Fibroblast of peridontal ligament (primary cell): Measurements from ENCODE around the gene CPXM2.
A peak's percentile ranks its signal among the peaks of the same experiment; 100 is the strongest.
"Not testable (repeated sequence)": the region's sequence is repeated elsewhere in the genome, so short reads cannot be mapped to it uniquely, and the experiment has no call there.

ENCODE experiments used
- DNase-seq: peaks from one replicate; pipeline ENCODE4 v3.0.0-alpha.2; 2010; ENCODE audit errors: extremely low read depth

CPXM2 gene

DNA sequence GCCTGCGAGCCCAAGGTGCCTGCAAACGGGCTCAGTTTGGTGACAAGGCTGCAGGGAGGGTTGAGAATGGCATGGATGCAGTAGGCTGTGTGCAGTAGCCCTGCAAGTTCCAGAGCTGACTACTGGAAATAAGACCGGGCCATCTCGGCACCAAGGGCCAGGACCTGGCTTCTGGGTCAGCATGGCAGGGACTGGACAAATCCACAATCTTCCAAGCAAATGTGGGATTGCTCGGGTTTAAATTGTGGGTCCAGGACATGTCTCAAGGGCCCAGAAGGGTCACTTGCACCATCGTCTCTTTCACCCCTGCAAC is 147.4 kb downstream of the CPXM2 start:
- no peak for DNase-seq

DNA sequence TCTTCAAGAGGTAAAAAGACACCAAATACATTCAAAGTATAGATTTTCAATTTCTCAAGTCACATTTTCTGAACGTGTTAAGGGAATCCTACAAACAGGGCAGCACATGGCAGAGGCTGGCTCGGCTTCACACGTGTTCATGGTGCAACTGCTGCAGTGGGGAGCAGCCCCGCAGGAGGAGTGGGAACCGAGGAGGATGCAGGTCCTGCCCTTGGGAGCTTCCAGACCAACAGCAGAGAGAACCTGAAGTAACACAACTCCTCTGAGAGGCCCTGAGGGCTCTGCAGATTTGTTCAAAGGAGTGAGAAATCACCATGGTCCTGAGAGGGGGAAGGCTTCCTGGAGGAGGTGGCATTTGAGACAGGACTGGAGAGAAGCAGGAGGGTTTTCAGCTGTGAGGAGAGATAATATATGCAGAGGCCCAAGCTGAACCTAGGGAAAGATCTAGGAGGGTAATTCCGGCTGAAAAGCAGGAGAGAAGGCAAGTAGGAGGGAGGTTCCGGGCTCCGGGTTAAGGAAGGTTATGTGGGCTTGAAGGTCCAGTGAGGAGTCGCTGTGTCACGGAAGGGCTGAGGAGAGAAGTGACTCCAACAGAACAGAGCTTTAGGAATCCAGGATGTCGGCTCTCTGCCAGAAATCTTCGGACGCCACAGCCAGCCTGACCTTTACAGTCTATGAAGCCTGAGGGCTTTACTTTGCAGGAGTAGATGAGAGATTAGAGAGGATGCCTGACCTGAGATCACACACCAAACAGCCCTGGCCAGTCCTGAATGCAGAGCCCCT is 148.0 kb downstream of the CPXM2 start:
- peak; percentile 5 for DNase-seq

DNA sequence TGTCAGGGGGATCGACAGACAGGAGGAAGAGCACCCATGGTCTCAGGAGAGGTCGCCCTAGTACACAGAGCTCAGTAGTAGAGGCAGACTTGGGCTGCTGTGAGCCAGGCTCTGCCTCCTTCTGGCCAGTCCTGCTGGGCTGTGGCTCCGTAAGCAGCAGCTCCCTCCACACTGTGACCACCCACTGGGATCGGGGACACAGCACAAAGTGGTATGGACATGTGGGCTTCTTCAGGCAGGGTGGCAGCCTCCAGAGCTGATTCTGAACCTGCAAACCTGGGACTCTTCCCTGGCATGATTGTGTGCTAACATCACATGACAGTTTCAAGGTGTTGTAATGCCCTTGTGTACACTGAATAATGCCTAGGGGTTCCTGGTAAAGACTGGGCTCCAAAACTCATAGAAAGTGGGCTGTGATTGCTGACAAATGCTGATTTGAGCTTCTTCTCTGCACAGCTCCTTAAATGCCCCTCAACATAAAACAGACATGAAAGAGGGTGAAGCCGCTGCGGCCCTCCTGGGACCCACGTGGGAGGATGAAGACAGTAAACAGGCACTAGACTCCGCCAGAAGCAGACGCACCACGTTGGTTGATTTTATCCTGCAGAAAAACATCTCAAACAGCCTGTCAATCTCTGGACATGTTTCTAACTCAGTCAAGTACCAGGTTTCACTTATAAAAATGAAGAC is 148.7 kb downstream of the CPXM2 start:
- DNase-seq = no peak

DNA sequence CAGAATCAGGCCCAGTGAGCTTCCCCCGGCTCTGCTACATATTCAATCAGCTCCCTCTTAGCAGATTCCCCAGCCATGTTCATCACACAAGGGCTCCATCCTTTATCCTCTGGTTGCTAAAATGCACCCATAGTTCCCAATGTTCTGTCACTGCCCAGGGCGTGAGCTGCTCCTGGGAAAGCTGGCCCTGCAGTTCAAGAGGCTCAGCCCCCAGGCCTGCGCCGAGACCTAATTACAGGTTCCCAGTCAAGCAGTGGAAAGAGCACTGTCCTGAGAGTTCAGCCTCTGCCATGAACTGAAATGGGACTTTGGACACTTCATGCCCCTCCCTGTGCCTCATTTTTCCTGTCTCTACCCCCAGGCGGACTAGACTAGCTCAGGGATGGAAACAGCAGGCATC is 149.9 kb downstream of the CPXM2 start:
- no peak for DNase-seq

DNA sequence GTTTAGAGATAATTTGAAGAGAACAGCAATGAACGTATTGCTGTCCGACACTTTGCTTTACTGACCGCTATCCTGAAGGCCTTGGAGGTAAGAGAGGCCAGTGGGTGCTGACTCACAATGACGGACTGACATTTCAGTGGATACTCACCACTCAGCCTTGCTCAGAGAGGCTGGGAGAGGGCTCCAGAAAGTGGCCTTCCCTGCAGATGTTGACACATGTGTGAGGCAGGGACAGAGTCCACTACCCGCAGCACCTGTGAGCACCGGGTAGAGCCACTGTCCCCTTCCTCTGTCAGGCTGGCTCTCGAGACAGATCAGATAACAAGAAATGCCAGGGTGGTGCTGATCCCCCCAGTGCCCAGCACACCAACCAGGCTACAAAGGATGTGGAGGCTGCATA is 150.5 kb downstream of the CPXM2 start:
- DNase-seq = no peak

DNA sequence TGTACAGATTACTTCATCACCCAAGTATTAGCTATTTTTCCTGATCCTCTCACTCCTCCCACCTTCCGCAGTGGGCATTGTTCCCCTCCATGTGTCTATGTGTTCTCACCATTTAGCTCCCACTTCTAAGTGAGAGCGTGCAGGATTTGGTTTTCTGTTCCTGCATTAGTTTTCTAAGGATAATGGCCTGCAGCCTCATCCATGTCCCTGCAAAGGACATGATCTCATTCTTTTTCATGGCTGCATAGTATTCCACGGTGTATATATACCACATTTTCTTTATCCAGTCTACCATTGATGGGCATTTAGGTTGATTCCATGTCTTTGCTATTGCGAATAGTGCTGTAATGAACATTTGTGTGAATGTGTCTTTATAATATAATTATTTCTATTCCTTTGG is 154.7 kb downstream of the CPXM2 start:
- not testable (repeated sequence) for DNase-seq

DNA sequence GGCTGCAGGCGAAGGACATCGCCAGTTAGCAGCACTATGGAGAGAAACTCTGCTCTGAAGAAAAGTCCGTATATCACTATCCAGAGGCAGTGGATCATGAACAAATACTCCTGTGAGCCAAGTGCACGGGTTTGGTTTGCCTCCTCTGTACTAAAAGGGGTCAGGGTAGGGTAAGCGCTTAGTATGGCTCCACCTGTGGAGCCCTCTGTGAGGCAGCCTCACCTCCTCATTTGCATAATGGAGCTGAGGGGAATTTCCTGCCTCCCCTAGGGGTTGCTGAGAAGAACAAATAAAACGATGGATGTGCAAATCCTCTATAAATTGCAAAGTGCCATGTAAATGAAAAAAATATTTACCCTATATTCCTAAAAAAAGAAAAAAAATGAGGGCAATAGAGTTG is 162.1 kb downstream of the CPXM2 start:
- DNase-seq = no peak

DNA sequence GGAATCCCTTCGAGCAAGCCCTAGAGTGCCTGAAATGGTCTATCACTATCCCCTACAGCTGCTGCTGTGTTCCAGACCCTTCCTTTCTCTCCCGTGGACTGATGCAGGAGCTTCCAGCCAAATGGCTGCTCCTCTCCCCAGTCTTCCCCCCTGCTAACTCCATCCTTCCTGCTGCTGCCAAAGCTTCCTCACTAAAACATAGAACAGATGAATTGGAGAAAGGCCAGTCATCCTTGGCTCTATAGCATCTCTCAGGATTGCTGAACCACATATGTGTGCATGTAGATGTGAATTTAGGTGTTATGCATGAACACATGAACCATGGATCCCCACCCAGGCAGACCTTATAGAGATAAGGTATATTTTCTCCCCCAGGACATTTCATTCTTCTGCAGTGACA is 164.8 kb downstream of the CPXM2 start:
- DNase-seq = no peak

DNA sequence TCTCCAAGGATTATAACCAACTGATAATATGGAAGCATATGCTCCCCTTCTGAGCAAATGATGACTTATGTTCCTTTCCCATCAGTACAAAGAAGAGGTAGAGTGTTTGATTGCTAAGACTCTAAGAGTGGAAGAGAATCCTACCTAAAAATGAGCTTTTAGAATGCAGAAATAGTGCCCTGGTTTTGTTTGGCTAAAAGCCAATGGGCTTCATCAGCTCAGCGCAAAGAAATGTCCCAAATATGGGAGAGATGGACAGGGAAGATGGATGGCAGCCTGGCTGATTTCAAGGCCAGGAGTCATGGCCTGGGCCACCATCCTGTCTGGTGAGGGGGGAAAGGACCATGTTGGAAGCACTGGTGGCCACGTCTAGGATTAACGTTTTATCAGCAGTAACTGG is 165.2 kb downstream of the CPXM2 start:
- no peak for DNase-seq

DNA sequence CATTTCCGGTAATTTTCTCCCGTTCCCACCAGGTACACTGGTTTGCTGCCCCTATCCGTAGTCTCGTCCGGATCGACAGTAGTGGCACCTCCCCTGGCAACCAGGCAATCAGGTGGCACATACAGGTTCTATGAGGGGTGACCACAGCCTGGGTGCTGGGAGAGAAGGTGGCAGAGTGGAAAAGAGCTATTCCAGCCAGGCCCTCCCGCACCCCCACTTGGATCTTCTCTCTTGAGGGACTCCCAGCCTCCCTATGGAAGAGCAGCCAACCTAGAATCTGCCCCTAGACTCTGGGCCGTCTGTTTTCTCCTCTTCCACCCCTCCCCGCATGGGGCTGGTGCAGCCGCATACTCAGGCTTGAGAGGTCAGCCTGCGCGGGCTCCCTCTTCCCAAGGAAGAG is 166.9 kb downstream of the CPXM2 start:
- DNase-seq = no peak

DNA sequence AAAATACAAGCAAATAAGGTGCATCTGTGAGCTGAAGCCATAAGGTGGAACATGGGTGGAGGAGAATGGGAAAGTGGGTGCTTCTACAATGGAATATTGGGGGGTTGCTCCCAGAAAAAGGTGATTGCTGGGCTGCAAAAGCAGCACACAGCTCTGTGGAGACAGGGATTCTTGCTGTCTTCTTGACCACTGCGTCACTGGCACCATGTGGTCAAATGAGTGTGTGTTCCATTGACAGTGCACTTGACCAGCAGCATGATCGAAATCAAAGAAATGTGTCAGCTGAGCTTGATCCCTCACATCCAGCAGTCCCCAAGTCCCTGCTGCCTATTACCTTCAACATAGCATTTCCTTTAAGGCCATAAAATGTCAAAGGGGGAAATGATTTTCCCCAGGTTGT is 169.3 kb downstream of the CPXM2 start:
- DNase-seq = no peak

DNA sequence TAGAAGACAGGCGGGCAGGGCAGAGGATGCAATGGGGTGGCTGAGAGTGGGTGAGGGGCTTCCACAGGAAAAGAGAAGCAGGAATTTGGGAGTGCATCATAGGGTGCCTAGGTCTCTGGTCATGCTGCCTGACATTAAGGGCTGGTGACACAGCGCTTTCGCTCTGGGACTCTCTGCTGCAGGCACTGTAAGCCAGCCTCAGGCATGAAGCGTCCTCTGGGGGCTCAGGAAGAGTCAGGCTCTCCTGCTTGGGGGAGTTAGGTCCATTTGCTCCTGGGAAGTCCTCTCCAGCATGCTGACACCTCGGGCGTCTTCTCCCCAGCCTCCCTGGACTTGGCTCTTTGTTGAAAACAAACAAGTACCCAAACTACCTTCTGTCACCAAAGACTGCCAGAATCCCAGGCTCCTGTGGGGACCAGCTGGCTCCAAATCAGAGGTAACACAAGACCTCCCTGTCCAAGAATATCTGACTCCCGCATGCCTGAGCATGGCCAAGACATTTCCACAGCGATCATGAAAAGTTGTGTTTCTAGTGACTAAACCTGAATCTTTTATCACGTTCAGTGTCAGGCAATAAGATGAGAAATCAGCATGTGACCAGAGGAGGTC is 170.1 kb downstream of the CPXM2 start:
- DNase-seq = no peak

DNA sequence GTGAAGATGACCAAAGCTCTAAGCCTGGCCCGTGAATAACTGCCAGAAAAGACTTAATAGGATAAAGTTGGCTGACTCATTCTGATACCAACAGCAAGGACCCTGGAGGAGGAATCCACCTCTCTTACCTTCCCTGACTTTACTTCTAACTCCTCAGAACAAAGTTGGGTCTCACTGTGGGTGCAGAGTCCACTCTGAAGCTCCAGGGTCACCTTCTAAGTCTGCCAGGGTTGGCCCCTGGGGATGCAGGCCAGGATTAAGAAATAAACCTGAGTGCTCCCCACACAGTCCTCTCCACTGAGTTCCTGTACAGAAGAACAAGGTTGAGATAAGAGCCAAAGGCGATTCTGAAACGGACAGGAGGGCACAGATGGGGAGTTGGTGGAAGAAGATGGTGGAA is 171.1 kb downstream of the CPXM2 start:
- DNase-seq = no peak

DNA sequence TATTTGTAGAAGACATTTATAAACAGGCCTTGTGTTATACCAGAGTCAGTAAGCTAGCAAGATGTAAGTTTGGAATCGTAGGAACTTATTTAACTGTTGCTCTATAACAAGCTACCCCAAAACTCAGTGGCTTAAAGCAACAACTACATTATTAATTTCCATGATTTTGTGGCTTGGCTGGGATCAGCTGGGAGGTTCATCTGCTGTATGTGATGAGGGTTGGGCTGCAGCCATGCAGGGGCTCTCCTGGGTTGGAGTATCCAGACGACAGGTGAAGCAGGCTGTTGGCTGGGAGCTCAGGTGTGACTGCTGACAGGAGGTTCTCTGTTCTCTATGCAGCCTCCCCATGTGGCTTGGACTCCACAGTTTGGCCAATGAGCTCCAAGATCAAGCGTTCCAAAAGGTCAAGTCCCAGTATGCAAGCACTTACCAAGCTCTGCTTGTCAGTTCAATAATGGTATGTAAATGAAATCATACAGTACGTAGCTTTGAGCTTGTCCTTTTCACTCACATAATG is 173.0 kb downstream of the CPXM2 start:
- DNase-seq = no peak

DNA sequence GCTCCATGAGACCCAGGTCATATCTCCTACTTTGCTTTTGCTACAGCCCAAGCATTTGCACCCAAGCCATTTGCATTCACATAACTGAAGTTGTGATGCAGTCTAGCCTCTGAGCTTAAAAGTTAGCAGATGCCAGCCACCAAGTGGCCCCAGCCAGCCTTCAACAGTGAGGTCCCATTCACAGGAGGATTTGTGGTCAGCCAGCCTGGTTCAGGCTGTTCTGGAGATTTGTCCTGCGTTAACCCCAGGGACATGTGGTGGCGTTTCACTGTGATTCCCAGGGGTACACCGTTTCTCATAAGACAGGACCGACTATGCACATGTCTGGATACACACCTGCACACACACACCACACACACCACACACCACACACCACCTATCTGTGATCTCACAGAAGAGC is 174.3 kb downstream of the CPXM2 start:
- DNase-seq = no peak

DNA sequence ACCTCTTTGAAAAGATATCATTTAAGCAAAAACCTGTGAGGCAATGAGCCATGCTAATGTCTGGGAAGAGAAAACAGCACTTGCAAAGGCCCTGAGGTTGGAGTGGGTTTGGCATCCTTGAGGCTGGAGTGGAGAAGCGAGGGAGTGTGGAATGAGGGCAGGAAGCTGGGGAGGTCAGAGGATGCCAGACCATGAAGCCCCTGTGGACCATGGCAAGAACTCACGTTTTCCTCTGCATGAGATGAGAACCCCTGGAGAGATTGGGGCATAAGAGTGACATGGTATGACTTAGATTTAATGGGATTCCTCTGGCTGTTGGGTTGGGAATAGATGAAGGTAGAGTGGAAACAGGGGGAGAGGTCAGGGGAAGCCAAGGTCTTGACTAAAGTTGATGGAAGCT is 176.1 kb downstream of the CPXM2 start:
- DNase-seq = no peak

DNA sequence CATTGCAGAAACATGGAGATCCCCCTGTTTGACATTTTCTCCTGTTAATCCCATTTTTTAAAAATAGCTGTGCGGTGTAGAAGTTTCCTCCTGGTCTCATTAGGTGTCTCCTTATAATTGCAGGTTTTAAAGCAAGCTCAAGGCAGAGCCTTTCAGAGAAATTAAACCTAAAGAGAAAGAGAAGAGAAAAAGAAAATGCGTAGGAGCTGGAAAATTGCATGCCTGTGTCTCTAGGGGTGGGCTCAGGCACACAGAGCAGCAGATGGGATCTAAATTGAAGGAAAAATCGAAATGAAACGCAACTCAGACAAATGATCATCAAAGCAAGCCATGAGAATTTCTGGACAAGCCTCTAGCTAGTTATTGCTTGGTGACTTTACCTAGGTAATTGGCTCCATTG is 185.4 kb downstream of the CPXM2 start:
- no peak for DNase-seq

DNA sequence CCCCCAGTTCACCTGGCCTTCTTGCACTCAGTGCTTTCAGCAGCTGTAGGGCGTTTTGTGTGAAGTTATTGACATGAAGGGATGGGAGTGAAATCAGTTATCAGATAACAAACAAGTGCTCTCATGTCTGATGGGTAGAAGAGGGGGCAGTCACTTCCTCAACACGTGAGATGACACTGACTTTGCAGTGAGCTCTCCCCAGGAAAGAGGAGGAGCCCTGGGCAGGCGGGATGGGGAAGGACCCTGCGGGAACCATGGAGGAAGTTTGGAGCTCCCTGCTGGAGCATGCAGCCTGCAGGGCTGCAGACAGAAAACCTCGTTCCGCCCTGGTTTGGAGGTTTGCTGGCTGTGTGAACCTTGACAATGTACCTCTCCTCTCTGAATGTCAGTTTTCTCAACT is 186.8 kb downstream of the CPXM2 start:
- no peak for DNase-seq

DNA sequence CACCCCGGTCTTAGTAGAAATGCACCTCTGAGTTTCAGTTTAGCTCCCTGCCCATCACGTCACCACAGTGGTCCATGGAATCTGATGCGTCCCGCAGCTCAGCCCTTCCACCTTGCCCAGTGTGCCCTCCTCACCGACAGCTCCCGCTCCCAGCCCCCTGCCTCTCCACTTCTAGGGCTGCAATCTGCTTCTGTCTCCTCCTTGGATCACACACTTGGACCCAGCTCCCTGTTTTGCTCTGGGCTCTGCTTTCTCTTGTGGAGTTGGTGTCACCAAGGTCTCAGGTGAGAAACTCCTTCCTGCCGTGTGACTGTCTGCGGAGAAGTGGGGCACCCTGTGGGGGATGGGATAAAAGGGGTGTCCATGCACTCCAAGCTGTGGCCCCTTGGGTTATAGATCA is 187.5 kb downstream of the CPXM2 start:
- no peak for DNase-seq

DNA sequence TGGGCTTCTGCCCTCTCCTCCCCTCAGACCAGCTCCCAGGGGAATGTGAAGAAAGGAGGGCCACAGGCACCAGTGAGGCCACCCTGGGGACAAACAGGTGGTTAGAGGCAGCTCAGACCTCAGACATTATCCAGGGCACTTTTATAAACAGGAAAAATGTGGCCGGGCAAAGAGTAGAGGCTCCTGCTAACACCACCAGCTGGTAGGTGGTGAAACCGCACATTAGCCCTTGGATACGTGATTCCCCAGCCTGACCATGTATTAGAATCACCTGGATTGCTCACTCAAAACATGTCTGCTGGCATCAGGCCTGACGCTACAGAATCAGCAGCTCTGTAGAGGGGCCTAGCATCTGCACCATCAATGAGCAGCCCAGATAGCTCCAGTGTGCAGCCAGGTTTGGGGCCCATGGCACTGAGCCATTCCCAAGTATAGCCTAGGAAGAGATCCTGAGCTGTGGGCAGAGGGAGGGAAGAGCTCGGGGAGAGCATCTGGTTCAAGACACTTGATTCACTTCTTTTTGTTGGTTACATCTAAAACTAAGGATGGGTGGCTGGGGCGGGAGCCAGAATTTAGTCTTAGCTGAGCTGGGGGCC is 188.3 kb downstream of the CPXM2 start:
- DNase-seq = no peak
